ENCODE measurements around the gene ADAMTS13.

ADAMTS13 gene

DNA sequence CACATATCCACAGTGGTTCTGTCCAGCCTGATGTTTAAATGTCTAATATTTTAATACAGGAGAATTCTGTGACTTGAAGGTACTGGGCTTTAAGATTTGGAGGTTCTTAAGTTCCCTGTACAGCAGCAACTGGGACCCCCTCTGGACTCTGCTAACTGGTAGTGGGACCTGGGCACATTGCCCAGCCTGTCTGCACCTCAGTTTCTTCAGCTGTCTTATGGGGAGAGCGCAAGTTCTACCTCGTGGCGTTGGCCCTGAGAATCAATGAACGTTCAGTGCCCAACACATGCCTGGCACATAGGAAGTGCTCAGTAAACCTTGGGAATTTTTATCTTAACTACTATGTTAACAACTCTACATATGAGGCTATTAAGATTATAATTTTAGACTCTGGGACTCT is 55.3 kb downstream of the ADAMTS13 start:
- in situ Hi-C loops (cut with HindIII; ENCODE audit: low sequenced_read_pairs) = no loop called here
- no peak overlapping the region for H3K4me3 ChIP-seq (ENCODE audit: low read depth, low read length)

DNA sequence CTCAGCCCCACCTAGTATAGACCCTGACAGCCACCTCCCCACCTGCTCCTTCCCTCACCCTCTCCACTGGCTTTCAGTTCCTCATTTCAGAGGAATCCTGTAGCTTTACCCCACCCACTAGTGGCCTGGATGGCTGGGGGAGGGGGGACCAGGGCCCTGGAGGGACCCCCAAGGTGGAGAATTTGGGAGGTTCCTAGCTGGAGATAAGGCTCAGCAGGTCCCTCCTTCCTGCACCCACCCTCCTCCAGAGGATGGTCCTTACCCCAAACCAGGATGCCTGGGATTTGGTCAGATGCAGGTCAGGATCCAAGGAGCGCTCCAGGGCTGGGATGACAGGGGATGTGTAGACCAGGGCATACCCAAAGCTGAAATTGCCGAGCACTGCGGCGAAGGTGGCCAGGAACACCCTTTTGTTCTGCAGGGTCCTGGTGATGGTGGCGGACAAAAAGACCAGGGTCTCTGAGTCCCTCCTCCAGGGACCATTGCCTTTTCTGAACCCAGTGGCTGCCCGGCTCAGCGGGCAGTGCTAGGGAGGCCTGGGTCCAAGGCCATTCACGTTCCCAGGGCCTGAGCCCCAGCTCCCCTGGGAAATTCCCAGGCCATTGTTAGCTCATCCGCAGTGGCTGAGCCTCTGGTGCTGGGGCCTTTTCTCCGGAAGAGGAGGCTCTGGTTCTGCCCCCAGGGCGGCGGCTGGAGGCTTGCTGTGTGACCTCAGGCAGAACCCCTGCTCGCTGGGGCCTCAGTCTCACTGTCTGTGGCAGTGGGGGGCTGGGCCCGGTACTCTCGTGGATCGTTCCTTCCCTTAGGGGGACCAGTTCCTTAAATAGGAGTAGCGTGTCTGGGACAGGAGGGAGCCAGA is 56.1 kb downstream of the ADAMTS13 start:
- no peak for DNase-seq (ENCODE audit: low read depth, low spot score)
- peak overlapping the region; percentile 59 for H3K4me3 ChIP-seq (ENCODE audit: low read depth, low read length)
- in situ Hi-C loops (cut with HindIII; ENCODE audit: low sequenced_read_pairs) = no loop called here
- TF ChIP-seq, protein P1, sequence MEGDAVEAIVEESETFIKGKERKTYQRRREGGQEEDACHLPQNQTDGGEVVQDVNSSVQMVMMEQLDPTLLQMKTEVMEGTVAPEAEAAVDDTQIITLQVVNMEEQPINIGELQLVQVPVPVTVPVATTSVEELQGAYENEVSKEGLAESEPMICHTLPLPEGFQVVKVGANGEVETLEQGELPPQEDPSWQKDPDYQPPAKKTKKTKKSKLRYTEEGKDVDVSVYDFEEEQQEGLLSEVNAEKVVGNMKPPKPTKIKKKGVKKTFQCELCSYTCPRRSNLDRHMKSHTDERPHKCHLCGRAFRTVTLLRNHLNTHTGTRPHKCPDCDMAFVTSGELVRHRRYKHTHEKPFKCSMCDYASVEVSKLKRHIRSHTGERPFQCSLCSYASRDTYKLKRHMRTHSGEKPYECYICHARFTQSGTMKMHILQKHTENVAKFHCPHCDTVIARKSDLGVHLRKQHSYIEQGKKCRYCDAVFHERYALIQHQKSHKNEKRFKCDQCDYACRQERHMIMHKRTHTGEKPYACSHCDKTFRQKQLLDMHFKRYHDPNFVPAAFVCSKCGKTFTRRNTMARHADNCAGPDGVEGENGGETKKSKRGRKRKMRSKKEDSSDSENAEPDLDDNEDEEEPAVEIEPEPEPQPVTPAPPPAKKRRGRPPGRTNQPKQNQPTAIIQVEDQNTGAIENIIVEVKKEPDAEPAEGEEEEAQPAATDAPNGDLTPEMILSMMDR (IDR thresholded peaks at IDR 0.05; ENCODE audit: low read depth, low read length) = no peak

More for the DNA sequence above, 55.3 kb downstream of the ADAMTS13 start:
- TF ChIP-seq, protein P1 (IDR thresholded peaks at IDR 0.05; ENCODE audit: low read depth, low read length) = no peak
- DNase-seq (ENCODE audit: low read depth, low spot score) = no peak

DNA sequence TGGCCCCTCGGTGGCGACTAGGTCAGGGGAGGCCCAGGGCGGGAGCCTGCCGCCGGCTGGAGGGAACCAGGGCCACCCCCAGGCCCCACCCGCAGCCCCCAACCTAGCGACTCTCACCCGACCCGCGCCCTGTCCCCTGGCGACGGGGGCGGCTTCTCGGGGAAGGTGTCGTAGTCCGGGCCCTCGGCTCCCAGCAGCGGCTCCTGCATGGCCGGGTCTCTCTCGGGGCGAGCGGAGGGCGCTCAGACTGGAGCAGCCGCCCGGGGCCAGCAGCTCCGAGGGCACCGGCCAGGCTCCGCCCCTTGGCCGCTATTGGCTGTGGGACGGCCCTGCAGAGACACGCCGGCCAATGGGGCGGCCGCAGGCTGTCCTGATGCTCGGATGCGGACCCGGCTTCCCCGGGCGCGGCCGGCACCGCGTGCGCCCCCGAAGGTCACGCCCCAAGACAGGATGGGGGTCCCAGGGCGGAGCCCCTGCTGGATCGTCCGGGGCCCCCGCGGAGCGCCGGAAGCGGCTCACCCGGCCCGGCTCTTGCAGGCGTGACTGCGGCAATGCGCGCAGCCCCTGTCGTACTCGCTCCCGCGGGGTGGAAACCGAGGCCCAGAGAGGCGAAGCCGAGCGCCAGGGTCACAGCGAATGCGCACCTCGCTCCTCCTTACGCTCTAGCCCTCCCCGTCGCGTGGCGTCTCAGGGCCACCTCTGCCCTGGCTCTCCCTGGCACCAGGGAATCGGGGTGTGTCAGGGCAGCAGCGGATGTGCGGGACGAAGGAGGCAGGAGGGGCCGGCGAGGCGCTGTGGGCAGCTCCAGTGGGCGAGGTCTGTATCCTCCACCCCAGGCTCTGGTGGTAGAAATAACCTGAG is 56.9 kb downstream of the ADAMTS13 start, which contains the start of gene SLC2A6:
TSS of gene SLC2A6 (minus strand) at position 249 of the 861 bp plus-strand sequence. CDS start at position 209, 40 bp downstream.
- DNase-seq (ENCODE audit: low read depth, low spot score) = peak; percentile 70
- peak within 1 kb of the TSS; percentile 59 for H3K4me3 ChIP-seq (ENCODE audit: low read depth, low read length)
- in situ Hi-C loops (cut with HindIII; ENCODE audit: low sequenced_read_pairs) = no loop called here

DNA sequence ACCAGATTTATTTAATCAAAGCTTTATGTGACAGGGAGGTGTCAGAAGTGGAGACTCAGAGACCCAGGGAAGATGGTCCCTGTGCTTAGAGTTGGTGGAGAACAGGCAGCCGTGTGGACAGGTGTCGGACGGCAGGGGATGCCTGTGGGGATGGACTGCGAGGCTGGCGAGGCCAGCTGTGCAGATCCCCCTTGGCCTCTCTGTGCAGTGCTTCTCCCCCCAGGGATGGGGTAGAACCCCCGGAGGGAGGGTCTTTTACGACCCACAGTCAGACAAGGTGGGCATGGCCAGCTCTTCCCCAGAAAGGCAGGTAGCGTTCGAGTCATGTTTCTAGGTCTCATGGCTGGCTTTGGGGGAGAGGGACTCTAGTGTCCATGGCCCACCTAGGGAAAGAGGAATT is 61.4 kb downstream of the ADAMTS13 start:
- TF ChIP-seq, protein P1 (IDR thresholded peaks at IDR 0.05; ENCODE audit: low read depth, low read length) = no peak
- in situ Hi-C loops (cut with HindIII; ENCODE audit: low sequenced_read_pairs) = no loop called here
- no peak for DNase-seq (ENCODE audit: low read depth, low spot score)

More for the DNA sequence above, 56.9 kb downstream of the ADAMTS13 start, which contains the start of gene SLC2A6:
- TF ChIP-seq, protein P1 (IDR thresholded peaks at IDR 0.05; ENCODE audit: low read depth, low read length) = no peak

DNA sequence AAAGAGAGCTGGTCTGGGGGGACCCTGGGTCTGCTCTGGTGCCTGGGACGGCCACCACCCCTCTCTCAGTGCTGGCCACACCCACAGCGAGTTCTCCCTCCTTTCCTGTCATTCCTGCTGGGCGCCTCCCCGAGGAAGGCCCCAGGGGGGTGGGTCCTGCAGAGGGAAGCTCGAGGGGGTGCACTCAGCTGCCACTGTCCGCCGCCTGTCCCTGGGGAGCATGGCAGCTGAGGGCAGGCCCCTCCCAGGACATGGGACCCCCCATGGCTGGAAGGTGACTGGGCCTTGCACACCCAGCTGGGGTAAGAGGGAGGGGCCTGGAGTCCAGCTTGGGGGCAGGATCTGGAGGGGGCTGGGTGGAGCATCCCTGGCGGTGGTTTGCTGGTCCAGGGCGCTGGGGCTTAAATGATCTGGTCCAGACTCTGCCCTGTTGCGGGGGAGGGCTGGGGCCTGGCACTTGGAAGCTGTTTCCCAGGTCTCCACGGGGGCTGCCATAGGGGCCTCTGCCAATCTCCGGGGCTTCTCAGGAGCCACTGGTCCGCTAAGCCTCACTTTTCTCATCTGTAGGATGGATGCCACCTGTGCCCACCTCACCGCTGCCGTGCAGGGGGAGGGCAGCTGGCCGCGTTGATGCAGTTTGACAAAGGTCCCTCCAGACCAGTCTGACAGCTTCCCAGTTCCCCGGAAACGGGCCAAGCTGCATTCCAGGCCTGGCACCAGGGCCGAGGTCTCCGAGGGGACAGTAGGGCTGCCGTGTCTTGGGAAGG is 62.7 kb downstream of the ADAMTS13 start:
- DNase-seq (ENCODE audit: low read depth, low spot score) = no peak
- H3K4me3 ChIP-seq (ENCODE audit: low read depth, low read length) = no peak overlapping the region
- in situ Hi-C loops (cut with HindIII; ENCODE audit: low sequenced_read_pairs) = no loop called here
- TF ChIP-seq, protein P1 (IDR thresholded peaks at IDR 0.05; ENCODE audit: low read depth, low read length) = no peak

More for the DNA sequence above, 61.4 kb downstream of the ADAMTS13 start:
- H3K4me3 ChIP-seq (ENCODE audit: low read depth, low read length) = no peak overlapping the region

All from astrocyte of the spinal cord (primary cell).